Stimulated activated CD4-positive, alpha-beta T cell treated with anti-CD3 and anti-CD28 coated beads, Interleukin-1b, Interleukin-23, amount 100 ng/mL, for 4 hours (primary cell): ENCODE results near the gene SCAI.
"Not testable (repeated sequence)": the region's sequence is repeated elsewhere in the genome, so short reads cannot be mapped to it uniquely, and the experiment has no call there.

Source experiments
- DNase-seq, 2 donors: peaks; one replicate each; pipeline ENCODE4 v3.0.0-alpha.2; 2020; ENCODE audit warnings: low read depth in 2 of 2

SCAI gene

GRCh38 chr9:125150349-125151245 lies 7.3 kb upstream of the SCAI start:
- DNase-seq = no peak

DNA sequence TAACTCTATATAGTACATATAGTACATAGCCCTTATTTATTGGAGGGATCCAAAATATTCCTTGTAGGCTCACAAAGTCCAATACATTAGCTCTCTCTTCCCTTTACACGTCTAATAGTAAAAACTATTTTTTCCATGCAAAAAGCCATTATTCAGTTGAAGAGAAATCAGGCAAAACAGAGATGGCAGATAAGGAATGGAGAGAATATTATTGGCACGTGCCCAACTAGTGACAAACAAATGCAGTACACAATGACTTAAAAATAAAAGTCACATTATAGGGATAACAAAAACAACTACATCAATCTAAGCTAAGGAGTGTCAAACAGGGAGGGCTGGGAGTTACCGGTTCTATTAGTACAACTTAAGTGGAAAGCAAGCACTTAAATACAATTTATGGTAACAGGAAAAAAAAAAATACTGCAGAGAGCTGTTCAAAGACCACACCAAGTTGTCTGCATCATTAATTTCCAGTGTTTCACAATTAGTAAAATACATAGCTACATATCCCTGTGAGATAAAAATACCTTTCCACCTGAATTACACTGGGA lies 4.1 kb upstream of the SCAI start:
- DNase-seq = no peak

- no peak for DNase-seq
Measured at GRCh38 chr9:125146247-125146646, 2.9 kb upstream of the SCAI start.

- no peak for DNase-seq
Measured at GRCh38 chr9:125145425-125145824, 2.1 kb upstream of the SCAI start.

DNA sequence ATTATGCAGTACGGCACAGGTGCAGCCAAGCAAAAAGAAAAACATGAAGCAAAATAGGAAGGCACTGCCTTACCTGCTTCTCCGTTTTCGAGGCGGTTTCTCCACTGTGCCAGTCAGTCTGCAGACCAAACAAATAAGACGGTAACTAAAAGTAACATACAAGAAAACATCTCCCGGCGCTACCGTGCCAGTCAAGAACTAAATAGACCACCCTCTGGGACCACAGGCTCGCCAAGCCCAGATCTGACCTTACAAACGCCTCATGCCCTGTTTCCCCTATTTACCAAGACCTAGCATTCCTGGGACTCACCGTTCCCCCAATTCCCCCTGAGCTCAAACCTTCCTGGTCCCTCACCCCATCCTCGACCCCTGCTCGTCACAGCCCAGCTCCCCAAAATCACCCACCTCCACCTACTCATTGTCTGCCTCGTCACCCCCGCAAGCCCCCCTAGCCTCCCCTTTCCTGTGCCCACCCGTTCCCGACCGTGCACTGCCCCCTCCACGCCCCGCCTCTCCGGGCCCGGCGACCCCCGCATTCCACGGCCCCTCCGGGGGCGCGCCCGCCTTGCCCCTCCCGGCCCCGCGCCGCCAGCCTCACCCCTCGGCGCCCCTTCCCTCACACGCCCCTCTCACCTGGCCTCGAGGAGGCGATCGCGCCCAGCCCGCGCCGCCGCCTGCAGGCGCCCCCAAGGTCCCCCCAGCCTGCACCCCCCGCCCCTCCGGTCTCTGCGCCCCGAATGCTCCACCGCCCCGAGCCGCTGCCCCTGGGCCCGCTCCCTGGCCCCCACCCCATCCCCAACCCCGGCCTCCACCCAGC lies 560 bp downstream of the SCAI start:
- no peak for DNase-seq

DNA sequence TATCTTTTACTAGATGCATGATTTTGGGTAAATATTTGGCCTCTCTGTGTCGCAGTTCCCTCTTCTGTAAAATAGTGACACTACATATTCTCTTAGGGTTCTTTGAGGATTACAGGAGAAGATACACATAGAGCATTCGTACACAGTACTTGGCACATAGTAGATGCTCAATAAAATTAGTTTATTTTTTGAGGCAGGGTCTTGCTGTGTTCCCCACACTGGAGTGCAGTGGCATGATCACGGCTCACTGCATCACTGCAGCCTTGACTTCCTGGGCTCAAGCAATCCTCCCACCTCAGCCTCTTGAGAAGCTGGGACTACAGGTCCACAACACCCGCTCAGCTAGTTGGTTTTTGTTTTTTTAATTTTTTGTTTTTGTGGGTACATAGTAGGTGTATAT lies 1.6 kb downstream of the SCAI start:
- no peak for DNase-seq

- DNase-seq = no peak
Measured at GRCh38 chr9:125141251-125141650, 2.1 kb downstream of the SCAI start.

- no peak for DNase-seq
Measured at GRCh38 chr9:125140576-125140975, 2.8 kb downstream of the SCAI start.

DNA sequence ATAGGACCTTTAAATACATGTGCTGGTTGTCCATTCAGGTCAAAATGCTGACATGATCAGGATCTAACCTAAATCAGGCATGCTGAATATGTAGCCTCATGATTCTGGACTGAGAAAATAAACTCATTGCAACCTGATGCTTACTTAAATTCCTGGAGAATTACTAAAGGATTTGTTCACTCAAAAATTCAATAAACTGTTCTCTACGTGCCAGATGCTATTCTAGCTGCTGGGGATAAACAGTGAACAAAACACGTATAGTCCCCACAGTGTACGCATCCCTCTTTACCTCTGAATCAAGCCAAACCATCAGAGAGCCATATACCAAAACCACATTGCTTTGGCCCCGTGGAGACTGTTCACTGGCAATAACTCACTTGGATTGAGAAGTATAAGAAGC lies 6.1 kb downstream of the SCAI start:
- DNase-seq = no peak

DNA sequence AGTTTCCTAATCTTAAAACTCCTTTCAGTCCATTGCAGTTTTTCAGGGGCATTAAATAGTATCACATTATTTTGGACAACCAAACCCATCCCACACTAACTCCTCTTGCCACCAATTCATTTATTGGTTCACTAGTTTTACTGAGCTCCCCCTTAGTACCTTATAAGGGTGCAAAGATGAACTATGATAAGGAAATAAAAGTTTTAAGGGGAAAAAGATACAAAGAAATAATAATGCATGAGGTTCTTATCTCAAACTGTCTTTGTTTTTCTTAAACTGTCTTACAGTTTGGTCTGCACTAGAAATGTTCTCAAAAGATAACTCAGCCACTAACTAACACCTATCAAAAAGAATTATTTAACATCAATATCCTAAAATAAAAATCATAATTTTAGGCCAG lies 8.4 kb downstream of the SCAI start:
- no peak for DNase-seq

DNA sequence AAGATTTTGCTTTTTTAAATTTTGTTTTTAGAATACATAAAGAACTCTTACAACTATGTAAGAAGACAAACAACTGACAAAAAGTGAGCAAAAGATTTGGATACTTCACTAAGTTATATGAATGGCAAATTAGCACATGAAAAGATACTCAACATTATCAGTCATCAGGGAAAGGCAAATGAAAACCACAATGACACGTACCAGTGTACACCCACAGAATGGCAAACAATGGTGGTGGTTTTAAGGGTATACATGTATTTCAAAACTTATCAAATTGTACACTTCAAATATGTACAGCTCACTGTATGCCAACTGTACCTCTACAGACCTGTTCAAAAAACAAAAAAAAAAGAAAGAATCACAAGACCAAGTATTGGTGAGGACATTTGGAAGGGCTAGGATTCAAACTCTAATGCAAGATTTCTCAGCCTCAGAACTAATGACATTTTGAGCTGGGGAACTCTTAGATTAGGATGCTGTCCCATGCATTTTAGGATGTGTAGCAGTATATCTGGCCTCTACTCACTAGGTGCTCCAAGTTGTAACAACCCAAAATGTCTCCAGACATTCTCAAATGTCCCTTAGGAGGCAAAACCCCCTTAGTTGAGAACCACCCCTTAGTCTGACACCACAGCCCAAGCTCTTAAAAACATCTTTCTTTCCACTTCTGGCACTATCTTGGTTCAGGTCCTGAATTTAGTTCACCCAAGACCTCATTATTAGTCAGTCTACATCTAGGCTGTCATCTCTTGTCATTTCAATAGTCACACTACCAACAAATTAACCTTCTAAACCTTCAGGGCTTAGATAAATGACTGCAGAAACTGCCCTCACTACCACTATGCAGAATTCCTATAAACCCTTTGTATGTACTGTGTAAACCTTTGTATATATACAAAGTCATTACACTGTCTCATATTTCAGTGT lies 9.7 kb downstream of the SCAI start:
- DNase-seq = no peak

GRCh38 chr9:125131778-125132177 lies 11.6 kb downstream of the SCAI start:
- no peak for DNase-seq

GRCh38 chr9:125126019-125126746 lies 17.1 kb downstream of the SCAI start:
- peak; percentile 28 to 47 for DNase-seq

DNA sequence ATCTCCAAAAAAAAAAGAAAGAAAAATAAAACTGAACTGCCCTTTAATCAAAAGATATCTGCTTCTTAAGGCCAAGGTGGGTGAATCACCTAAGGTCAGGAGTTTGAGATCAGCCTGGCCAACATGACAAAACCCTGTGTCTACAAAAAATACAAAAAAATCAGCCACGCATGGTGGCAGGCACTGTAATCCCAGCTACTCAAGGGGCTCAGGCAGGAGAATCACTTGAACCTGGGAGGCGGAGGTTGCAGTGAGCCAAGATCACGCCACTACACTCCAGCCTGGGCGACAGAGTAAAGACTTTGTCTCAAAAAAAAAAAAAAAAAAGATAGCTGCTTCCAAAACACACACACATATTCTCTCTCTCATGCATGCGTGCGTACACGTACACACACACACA lies 17.8 kb downstream of the SCAI start:
- DNase-seq = no peak

GRCh38 chr9:125121146-125121545 lies 22.2 kb downstream of the SCAI start:
- no peak for DNase-seq

GRCh38 chr9:125119643-125120286 lies 23.6 kb downstream of the SCAI start:
- no peak for DNase-seq

- DNase-seq = not testable (repeated sequence)
Measured at GRCh38 chr9:125118696-125119095, 24.6 kb downstream of the SCAI start.

- DNase-seq = not testable (repeated sequence)
Measured at GRCh38 chr9:125114503-125114902, 28.8 kb downstream of the SCAI start.

- DNase-seq = no peak
Measured at GRCh38 chr9:125110464-125110863, 32.9 kb downstream of the SCAI start.

DNA sequence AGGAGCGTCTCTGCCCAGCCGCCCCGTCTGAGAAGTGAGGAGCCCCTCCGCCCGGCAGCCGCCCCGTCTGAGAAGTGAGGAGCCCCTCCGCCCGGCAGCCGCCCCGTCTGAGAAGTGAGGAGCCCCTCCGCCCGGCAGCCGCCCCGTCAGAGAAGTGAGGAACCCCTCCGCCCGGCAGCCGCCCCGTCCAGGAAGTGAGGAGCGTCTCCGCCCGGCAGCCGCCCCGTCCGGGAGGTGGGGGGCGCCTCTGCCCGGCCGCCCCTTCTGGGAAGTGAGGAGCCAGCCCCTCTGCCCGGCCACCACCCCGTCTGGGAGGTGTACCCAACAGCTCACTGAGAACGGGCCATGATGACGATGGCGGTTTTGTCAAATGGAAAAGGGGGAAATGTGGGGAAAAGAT lies 34.8 kb downstream of the SCAI start:
- not testable (repeated sequence) for DNase-seq
